CD4-positive, alpha-beta T cell treated with Interferon gamma for 1 hour (primary cell): ENCODE data around the gene DUSP28.

Experiments used
- DNase-seq: peaks from one replicate; pipeline ENCODE4 v3.0.0-alpha.2; 2020

The DUSP28 gene

DNA sequence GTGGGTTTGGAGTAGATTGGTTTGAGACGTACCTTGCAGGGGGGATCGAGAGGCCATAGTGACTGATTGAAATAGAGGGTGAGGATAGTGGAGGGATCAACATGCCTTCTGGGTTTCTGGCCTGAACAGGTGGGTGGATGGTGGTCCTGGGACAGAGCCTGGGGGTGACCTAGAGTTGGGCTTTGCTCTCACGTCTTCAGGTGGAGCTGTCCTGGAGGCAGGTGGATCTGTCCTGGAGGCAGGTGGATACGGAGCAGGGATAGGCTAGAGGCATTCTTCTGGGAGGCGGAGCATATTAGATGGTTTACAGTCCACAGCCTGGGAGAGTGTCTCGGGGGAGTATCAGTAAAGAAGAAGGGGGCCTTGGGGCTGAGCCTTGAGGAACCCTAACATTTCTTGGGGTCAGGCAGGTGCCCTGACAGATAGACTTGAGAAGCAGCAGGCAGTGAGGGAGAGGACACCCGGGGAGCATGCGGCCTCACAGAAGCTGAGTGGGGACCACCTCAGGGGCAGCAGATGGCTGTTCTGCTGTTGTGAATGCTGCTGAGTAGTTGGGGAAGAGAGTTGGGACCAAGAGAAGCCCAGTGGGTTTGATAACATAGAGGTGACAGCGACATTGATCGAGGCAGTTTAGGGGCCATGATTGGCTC is 28.0 kb downstream of the DUSP28 start:
- DNase-seq: no peak

DNA sequence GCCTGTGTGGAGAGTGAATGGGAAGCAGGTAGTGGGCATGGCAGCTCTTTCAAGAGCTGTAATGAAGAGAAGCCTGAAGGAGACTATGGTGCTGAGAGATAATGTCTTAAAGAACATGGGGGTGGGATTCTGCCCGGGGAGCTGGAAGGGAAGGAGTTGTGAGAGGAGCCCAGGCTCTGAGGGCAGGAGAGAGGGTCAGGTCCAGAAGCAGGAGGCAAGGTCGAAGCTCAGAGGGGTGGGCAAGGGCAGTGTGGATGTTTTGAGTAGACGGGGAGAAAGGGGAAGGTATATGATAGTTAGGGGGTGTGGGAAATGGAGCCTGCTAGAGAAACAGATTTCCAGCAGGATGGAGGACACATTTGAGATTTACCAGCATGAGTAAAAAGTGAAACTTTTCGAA is 28.5 kb downstream of the DUSP28 start:
- DNase-seq: no peak

DNA sequence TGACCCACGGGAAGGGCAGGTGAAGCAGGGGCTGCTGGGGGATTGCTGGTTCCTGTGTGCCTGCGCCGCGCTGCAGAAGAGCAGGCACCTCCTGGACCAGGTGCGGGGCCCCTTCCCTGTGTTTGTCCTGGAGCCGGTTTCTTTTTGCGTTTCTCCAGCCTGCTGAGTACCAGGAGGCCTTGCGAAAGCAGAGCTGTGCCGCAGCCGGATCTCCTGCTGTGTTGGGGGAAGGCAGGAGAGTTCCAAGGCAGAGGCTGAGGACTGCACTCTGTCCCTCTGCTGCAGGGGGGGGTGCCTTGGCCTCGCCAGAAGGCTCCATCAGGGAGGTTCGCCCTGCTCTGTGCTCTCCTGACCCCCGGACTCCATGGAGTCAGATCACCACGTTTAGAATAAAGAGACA is 29.2 kb downstream of the DUSP28 start:
- no peak for DNase-seq

DNA sequence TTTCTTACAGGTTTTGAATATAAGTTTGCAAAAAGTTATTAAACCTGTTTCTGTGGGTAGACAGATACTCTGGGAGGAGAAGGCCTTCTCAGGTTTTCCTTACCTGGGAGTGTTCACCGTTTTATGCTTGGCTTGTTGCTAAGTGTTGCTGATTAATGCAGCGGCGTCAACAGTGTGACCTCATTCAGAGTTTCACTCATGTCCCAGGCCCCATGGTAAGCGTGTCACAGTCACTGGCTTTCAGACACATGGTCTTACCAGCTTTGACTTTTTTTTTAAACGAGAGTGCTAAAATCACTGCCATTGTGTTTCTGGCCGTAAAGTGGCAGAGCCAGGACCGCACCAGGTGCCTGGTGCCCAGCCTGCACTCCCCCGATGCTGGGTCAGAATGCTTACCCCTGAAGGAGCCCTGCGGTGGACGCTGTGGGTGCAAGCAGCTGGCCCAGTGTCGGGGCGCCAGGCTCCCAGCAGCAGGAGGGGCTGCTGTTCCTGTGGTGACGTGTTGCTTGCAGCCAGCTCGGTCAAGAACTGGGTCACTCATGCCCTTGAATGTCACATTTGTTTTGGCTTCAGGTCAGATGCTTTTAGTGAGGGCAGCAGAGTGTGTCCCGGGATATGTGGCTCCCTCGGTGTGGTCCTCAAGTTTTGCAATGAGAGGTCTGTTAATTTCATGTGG is 29.8 kb downstream of the DUSP28 start:
- DNase-seq: no peak

DNA sequence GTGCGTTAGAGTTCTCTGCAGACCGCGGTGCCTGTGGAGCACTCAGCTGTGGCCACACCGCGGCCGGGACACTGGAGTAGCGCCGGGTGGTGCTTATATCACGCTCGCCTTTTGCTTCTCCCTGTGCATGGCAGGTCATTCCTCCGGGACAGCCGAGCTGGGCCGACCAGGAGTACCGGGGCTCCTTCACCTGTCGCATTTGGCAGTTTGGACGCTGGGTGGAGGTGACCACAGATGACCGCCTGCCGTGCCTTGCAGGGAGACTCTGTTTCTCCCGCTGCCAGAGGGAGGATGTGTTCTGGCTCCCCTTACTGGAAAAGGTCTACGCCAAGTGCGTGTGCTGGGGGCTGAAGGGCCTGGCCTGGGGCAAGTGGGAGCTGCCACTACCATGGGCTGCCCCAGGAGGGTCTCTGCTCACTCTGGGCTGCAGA is 30.5 kb downstream of the DUSP28 start:
- no peak for DNase-seq

DNA sequence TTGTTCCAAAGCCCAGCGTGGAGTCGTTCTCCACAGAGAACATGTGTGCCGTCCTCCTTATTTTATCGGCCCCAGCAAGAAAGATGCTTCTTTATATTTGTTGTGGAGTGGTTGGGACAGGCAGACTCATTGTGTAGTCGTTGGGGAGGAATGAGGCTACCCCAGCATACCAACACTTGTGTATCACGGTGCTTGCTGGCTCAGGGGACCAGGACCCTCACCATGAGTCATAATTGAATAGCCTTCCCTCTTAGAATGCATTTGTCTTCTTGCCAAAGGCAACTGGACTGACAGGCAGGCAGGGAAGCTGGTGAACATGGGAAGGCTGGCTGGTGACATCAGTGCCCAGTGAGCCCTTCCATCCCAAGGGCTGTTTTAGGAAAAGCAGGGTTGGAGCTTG is 31.1 kb downstream of the DUSP28 start:
- DNase-seq: no peak

DNA sequence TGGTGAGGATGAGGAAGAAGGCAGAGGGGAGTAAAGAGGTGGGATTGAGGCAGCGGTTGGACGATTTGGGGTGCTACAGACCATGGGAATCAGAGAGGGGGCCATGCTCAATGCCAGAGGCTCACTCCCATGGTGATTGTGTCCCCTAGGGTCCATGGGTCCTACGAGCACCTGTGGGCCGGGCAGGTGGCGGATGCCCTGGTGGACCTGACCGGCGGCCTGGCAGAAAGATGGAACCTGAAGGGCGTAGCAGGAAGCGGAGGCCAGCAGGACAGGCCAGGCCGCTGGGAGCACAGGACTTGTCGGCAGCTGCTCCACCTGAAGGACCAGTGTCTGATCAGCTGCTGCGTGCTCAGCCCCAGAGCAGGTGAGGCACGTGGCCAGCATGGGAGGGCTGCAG is 31.6 kb downstream of the DUSP28 start:
- no peak for DNase-seq

DNA sequence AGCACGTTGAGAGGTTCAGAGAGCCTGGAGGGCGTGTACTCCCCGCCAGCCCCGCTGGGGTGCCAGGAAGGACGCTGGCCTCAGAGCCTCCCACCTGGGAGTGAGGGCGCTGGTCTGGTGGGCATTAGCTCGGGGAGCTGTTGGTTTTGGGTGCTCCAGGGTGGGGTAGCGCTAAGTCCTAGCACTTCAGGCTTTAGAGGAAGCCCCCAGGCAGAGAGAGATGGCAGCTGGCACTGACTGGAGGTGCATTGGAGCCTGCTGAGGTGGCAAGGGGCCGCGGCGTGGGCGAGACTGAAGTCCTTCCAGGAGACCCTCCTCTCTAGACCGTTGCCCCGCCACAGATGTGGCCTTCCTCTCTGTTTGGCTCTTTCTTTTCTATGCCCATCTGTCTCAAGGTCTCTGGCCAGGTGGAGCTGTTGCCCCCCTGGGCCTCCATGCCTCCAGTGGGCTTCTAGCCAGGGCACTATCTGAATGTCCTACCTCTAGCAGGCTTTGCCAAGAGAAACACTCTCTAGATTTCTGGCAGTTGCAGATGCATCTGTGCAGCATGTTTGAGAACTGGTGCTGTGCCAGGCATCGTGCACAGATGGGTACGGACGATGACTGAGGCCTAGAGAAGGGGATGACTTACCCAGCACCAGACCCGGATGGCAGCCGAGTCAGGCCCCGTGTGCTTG is 33.0 kb downstream of the DUSP28 start:
- DNase-seq: no peak

DNA sequence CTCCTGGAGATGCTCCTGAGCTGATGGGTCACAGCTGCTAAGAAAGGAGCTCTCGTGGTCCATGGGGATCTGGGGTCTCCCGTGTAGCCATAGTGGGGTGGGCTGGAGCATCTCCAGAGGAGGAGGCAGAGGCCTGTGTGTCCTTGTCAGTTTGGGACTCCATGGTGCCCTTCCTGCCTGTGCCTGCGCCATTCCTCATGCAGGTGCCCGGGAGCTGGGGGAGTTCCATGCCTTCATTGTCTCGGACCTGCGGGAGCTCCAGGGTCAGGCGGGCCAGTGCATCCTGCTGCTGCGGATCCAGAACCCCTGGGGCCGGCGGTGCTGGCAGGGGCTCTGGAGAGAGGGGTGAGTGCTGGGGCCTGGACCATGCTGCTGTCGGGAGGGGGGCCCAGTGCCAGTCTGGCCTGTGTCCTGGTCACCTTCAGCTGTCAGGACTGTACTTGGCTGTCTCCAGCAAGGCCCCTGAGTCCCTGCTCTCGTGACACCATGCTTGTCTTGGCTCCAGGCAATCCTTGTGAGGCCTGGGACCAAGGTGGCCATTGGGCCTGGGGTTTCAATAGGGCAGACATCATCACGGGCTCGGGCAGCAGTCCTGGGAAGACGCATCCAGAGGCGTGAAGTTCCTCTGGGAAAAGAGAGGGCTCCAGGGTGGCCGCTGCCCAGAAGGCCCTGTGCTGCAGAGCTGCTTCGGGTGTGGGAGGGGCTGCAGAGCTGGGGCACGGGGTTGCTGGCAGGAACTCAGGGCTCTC is 33.7 kb downstream of the DUSP28 start:
- no peak for DNase-seq

DNA sequence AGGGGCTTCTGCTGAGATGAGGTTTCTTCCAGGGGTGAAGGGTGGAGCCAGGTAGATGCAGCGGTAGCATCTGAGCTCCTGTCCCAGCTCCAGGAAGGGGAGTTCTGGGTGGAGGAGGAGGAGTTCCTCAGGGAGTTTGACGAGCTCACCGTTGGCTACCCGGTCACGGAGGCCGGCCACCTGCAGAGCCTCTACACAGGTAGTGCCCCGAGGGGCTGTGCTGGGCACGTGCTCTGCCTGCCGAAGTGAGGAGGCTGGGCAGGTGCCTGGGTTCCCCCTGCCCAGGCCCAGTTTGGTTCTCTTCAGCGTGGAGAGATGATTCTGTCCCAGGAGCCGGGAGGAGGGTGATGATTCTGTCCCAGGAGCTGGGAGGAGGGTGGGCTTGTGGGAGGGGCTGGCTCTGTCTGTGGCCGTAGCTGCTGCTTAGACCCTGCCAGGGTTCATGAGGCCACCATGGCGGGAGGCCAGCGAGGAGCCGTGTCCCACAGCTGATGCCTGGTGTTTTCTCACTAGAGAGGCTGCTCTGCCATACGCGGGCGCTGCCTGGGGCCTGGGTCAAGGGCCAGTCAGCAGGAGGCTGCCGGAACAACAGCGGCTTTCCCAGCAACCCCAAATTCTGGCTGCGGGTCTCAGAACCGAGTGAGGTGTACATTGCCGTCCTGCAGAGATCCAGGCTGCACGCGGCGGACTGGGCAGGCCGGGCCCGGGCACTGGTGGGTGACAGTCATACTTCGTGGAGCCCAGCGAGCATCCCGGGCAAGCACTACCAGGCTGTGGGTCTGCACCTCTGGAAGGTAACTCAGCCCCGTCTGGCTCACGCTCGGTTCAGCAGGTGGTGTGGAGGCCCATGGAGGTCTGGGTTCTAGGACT is 34.6 kb downstream of the DUSP28 start:
- DNase-seq: no peak

DNA sequence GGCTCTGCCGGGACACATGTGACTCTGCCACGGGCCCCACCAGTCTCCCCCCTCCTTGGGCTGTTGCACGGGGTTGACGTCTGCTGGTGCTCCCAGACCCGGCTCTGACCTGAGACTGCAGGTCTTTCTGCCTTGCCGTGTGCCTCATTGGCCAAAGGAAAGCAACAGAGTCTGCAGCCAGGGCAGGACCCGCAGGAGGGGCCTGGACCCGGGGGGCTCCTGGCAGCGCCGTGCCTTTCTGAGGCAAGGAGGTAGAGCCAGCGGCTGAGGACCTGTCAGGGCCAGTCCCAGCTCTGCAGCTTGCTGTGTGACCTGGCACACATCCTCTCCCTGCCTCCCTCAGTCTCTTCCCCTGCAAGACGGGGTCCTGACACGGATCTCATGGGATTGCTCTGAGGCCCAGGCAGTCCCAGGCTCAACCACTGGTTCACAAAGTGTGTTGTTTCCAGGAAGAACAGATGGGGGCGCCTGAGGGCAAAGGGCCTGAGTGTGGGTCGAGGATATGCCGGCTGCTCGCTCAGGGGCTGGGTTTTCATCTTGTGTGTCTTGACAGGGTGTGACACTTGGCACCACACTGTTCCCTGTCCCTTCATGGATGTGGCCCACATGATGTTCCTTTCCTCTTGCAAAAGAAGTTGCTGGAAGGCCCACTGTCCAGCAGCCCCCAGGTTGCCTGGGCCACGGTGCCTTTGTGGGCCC is 35.4 kb downstream of the DUSP28 start:
- DNase-seq: no peak

DNA sequence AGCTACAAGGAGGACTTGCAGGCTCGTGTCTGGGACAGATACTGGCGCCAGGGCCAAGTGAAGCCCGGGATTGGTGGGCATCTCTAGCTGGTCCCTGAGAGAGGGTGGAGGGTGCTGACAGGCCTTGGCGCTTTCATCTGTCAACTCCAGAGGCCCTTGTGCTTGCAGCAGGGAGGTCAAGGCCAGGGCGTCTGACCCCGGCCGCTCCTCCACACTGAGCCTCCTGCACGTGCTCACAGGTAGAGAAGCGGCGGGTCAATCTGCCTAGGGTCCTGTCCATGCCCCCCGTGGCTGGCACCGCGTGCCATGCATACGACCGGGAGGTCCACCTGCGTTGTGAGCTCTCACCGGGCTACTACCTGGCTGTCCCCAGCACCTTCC is 35.9 kb downstream of the DUSP28 start:
- DNase-seq: no peak

DNA sequence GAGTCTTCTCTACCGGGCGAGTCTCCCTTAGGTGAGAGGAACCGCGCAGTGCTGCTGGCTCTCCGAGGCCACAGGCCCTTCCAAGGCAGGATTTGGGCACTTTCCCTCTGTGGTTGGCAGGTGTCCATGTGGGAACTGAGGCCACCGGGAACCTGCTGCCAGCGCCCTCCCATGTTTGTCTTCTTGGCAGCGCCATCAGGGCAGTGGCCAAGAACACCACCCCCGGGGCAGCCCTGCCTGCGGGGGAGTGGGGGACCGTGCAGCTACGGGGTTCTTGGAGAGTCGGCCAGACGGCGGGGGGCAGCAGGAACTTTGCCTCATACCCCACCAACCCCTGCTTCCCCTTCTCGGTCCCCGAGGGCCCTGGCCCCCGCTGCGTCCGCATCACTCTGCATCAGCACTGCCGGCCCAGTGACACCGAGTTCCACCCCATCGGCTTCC is 36.4 kb downstream of the DUSP28 start:
- no peak for DNase-seq

DNA sequence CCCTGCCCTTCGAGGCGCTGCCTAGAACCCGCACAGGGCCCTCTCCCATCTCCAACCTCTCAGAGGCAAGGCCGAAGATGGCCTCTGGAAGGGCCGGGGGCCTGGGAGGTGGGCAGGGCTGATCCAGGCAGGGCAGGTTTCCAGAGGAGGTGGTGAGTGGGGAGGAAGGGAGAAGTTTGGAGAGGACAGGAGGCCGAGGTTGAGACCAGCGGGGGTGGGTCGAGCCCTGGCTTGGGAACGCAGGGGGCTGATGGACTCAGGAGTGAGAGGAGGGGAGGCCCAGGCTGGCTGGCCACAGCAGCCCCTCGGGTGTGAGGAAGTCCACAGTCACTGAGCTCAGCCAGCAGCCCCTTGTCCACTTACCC is 36.9 kb downstream of the DUSP28 start:
- no peak for DNase-seq

DNA sequence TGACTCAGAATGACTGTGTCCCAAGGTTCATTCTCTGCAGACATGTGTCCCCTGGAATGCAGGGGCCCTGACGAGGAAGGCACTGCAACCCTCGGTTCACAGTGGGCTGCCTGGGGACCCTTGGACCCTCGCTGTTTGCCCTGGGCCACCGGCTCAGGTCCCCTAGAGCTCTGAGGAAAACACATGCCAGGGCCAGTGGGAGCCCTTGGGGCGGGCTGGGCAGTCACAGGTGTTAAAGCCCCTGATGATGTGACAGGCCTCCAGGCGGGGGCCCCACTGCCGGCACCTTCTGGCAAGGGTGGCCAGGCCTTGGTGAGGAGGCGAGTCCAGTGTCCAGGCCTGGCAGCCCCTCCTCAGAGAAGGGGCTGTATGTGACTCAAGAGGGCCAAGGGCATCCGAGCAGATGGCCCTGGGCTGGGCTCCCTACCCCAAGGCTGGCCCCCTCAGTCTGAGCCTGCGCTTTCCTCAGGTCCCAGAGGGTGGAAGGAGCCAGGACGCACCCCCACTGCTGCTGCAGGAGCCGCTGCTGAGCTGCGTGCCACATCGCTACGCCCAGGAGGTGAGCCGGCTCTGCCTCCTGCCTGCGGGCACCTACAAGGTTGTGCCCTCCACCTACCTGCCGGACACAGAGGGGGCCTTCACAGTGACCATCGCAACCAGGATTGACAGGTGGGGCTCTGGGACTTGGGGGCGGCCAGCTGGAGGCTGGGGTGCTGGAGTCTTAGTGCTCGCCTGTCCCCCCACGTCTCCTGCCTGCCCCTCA is 37.4 kb downstream of the DUSP28 start:
- no peak for DNase-seq

DNA sequence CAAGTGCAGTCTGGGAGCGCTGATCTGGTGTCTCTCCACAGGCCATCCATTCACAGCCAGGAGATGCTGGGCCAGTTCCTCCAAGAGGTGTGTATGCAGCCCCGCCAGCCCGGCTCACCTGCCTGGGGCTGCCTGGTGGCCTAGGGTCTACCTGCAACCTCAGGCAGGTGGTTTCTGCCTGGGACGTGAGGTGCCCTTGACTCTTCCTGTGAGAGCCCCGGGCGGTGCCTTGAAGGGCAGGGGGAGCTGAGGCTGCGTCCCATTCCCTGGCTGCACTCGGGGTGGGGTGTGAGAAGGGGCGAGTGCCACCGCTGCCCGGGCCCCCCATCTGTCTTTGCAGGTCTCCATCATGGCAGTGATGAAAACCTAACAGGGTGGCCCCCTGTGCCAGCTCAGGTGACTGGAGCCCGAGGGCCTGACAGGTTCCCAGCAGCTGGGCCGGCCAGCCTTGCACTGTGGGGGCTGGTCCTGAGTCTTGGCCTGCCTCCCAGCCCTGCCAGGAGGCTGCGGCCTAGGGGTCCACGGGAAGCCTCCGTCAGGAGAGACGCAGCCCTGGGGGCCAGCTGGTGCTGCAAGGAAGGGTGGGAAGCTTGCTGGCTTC is 38.3 kb downstream of the DUSP28 start:
- no peak for DNase-seq

DNA sequence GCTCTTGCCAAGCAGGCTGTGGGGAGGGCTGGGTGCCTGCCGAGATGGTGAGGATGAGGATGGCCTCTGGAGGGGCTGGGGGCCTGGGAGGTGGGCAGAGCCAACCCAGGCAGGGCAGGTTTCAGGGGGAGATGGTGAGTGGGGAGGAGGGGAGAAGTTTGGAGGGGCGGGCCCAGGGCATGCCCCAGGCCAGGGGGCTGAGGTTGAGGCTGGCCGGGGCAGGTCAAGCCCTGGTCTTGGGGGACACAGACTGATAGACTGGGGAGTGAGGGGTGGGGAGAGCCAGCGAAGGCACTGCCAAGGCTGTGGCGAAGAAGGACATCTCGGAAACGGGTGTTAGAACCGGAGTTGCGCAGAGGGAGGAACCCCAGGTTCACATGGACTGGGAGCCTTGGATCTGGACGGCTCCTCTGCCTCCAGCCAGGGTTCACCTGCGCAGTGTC is 39.0 kb downstream of the DUSP28 start:
- no peak for DNase-seq

DNA sequence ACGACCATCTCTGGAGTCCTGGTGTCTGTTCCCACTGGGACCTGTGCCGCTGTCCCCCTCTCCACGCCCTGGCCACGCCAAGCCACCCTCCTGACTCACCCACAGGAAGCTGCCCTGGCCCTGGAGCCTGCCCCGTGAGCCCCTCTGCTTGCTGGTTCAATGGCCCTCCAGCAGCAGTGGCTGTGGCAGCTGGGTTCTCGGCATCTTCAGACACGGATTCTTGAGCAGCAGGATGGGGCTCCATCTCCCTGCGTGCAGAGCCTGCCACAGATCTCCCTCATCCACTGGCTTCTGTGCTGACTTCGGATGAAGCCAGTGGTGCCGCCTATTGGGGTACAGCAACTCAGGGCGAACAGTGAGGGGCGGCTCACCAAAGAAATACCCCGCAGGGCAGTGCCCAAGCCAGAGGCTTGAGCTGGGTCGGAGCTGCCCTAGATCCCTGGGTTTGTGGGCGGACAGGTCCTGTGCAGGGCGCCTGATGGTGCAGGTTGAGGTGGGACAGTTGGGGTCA is 40.3 kb downstream of the DUSP28 start:
- DNase-seq: no peak

DNA sequence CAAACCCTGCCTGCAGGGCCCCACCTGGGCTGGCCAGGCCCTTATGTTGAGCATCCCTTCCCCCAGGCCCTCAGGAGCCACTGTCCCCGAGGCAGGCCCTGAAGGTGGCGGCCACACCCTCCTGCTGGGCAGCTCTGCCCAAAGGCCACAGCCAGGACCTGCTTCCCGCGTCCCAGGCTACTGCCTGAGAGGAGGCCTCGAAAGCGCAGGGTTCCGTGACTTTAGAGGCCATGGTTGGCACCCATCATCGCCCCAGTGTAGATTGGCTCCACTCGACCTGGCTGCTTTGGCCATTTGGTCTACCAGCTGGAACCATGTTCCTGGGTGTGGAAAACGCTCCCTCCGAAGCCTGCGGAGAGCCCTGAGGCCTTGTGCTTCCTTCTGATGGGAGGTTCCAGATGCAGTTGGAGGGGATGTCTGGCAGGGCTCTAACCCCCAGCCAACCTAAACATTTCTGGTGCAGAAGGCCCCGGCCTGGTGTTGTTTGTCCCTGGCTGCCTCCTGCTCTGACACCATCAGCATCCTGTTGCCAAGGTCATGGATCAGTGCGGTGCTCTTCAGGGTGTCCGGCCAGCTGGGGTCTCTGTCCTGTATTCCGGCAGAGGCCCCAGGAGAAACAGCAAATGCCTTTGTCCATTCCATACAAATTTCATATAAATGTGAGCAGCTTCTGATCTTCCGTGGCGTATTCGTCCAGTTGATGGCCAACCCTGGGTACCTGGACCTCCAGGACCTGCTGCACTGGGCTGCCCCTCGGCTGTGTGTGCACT is 41.1 kb downstream of the DUSP28 start:
- no peak for DNase-seq

DNA sequence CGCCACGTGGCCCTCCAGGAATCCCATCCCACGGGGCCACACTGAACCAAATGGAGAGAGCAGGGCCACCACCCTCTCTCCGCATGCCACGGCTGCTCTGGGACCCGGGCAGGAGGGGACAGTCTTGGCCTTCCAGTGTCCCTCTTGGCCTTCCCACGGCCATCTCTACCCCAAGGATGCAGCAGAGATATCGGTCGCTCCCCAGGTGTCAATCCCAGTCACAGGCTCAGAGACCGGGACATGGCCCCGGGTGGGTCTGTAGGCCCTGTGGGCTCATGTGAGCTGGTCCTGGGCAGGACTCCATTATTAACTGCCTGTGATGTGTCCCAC is 41.6 kb downstream of the DUSP28 start:
- DNase-seq: no peak
